ENCODE measurements around the gene SEC14L2. TPM values are rescaled to one million over a fixed set of nuclear protein-coding genes. Genes with fewer than 3 reads are reported as not detected.
A peak's percentile ranks its signal among the peaks of the same experiment; 100 is the strongest.

The SEC14L2 gene
- total RNA-seq, 1 donor from 2014 or later = 3.0 TPM

DNA sequence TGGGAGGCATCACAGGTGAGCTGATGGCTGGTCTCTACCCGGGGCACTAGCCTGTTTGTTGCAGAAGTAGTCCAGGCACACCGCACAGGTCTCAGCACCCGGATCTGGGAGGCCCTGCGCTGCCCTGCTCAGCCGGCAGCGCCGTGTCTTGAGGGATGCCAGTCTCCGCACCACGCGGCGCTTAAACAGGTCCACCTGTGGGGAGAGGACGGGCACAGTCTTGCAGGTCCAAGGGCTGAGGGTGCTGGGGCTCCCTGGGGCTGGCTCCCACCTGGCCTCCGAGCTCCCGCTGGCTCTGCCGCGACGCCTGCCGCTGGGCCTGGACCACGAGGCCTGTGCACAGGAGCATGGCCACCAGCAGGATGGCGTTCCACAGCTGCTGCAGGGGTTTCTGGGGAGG, 16.8 kb upstream of the SEC14L2 start:
- Histone ChIP-seq H3K27me3 (no peaks in the 10 kb centered on the region), H3K36me3 (peaks cover 11 to 27% of the 10 kb centered on the region in 2 donors), H3K9me3 (no peaks in the 10 kb centered on the region), H3K27ac (no peak overlapping the region), H3K4me1 (no peaks in the 10 kb centered on the region), H3K4me3 (no peak overlapping the region)
- intact Hi-C loops (cut with DNase I) = no loop called here
- no peak for DNase-seq (ENCODE audit: low spot score in 2 of 2)
- TF ChIP-seq CTCF (IDR thresholded peaks at IDR 0.05) = no peak

DNA sequence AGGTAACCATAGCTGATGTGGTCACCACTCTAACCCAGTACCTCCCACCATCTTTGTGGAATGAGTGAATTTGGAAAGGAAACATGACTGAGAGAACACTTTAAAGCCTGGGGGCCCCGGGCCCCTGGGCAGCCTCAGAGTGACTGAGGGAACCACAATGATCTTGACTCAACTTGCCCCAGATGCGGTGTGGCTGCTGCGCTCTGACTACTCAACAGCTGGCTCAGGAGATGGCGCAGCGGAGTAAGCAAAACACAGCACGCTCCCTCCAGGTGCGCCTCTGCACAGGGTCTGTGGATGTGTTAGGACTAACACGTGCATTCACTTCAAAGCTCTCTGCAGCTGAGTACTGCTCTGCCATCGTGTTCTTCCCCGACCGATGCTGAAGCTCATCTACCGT, 15.6 kb upstream of the SEC14L2 start:
- Histone ChIP-seq H3K4me1 (peaks cover under 1 to 2% of the 10 kb centered on the region in 2 donors), H3K27me3 (no peaks in the 10 kb centered on the region), H3K27ac (no peak overlapping the region), H3K36me3 (peaks cover 11 to 27% of the 10 kb centered on the region in 2 donors), H3K9me3 (no peaks in the 10 kb centered on the region), H3K4me3 (no peak overlapping the region)
- no peak for DNase-seq (ENCODE audit: low spot score in 2 of 2)
- no peak for TF ChIP-seq CTCF (IDR thresholded peaks at IDR 0.05)
- intact Hi-C loops (cut with DNase I) = no loop called here

- H3K4me3 ChIP-seq = no peak overlapping the region
- H3K27ac ChIP-seq = no peak overlapping the region
- intact Hi-C loops (cut with DNase I) = no loop called here
- no peaks in the 10 kb centered on the region for H3K27me3 ChIP-seq
- H3K9me3 ChIP-seq = no peaks in the 10 kb centered on the region
- no peak for DNase-seq (ENCODE audit: low spot score in 2 of 2)
- H3K4me1 ChIP-seq = peaks cover 6 to 8% of the 10 kb centered on the region in 2 donors
- H3K36me3 ChIP-seq = peaks cover 11 to 27% of the 10 kb centered on the region in 2 donors
- no peak for TF ChIP-seq CTCF (IDR thresholded peaks at IDR 0.05)
These were observed 14.5 kb upstream of the SEC14L2 start for GRCh38 chr22:30382340-30382739.

DNA sequence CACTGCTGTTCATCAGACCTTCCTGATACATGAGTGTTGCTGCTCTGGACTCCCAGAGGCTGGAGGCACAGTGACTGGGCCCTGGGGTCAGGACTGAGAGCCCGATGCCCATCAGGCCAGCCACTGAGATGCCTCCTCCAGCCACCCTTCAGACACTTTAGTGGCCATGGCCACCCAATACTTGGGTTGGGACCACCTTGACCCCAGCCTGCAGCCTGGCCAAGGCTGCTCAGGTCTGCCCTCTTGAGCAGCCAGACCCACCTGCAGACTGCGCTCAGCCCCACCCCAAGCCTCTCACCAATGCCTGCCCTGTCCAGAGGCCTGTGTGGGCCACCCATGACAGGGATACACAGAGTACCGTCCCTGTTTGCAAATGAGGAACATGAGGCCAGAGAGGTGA, 13.8 kb upstream of the SEC14L2 start:
- H3K4me3 ChIP-seq = no peak overlapping the region
- H3K36me3 ChIP-seq = peaks cover 11 to 27% of the 10 kb centered on the region in 2 donors
- intact Hi-C loops (cut with DNase I) = no loop called here
- H3K4me1 ChIP-seq = peaks cover 8 to 11% of the 10 kb centered on the region in 2 donors
- H3K27me3 ChIP-seq = no peaks in the 10 kb centered on the region
- TF ChIP-seq CTCF (IDR thresholded peaks at IDR 0.05) = no peak
- H3K9me3 ChIP-seq = no peaks in the 10 kb centered on the region
- H3K27ac ChIP-seq = no peak overlapping the region
- no peak for DNase-seq (ENCODE audit: low spot score in 2 of 2)

DNA sequence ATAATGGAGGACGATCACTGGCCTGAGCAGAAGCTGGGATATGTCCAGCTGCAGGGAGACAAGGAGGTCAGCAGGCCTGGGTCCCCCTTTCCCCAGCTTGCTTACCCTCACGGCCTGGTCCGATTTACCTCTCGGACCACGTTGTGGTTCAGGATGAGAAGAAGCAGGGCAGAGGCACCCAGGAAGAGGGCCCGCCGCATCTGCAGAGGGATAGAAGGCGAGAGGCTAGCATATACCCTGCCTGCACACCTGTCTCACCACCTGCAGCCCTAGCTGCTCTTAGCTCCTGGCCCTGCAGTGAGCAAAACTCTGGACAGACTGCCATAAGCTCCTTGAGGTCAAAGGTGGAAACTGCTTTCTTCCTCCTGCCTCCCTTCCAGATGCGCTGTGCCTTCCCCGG, 10.9 kb upstream of the SEC14L2 start:
- Histone ChIP-seq H3K27ac (no peak overlapping the region), H3K27me3 (no peaks in the 10 kb centered on the region), H3K4me3 (no peak overlapping the region), H3K4me1 (peaks cover 8 to 11% of the 10 kb centered on the region in 2 donors), H3K9me3 (no peaks in the 10 kb centered on the region), H3K36me3 (peaks cover 7 to 12% of the 10 kb centered on the region in 2 donors)
- DNase-seq (ENCODE audit: low spot score in 2 of 2) = no peak
- TF ChIP-seq CTCF (IDR thresholded peaks at IDR 0.05) = no peak
- intact Hi-C loops (cut with DNase I) = loop anchor here (2.0 kb wide), 3 partner anchors 39 to 277 kb away; partner anchors contain the start of gene MTFP1

DNA sequence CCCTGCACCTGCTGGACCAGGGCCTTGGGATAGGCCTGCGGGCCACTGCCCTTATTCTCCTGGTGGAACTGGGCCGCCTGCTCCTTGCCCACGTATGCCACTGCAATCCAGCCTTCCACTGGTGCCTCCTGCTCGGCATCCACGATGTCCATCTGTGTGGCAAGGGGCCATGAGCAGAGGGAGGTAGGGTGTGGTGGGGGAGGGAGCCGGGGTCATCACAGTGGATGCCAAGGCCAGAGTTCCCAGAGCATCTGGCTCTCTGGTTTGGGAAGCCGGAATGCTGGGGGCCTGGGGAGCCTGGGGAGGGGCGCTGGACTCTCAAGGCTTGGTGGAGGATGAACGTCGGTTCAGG, 10.2 kb upstream of the SEC14L2 start:
- peaks cover 7 to 8% of the 10 kb centered on the region in 2 donors for H3K36me3 ChIP-seq
- no peak for TF ChIP-seq CTCF (IDR thresholded peaks at IDR 0.05)
- H3K27ac ChIP-seq = peak overlapping the region; percentile 59 to 70
- intact Hi-C loops (cut with DNase I) = loop anchor here (2.0 kb wide), 3 partner anchors 38 to 278 kb away; partner anchors contain the start of gene MTFP1
- no peaks in the 10 kb centered on the region for H3K9me3 ChIP-seq
- DNase-seq (ENCODE audit: low spot score in 2 of 2) = no peak
- no peaks in the 10 kb centered on the region for H3K27me3 ChIP-seq
- H3K4me1 ChIP-seq = peaks cover 8 to 11% of the 10 kb centered on the region in 2 donors
- peak overlapping the region; percentile 73 to 86 for H3K4me3 ChIP-seq
